K562 (cell line): Measurements from ENCODE around the gene DMWD. TPM values are rescaled to one million over a fixed set of nuclear protein-coding genes. Genes with fewer than 3 reads are reported as not detected.
A peak's percentile ranks its signal among the peaks of the same experiment; 100 is the strongest.

Experiments used
- BCOR ChIP-seq: fragments of 450-650 bp; IDR thresholded peaks from 2 replicates; pipeline ENCODE4 v1.6.1; 2016
- CEBPZ ChIP-seq: fragments of 150-350 bp; IDR thresholded peaks from 2 replicates; pipeline ENCODE4 v1.6.1; 2014; ENCODE audit warnings: low read depth, mild to moderate bottlenecking, low read length, borderline replicate concordance
- CREBBP ChIP-seq: IDR thresholded peaks from one replicate; pipeline ENCODE4 v1.6.1; 2012; ENCODE audit warnings: low read depth, mild to moderate bottlenecking, control low read depth, inconsistent platforms, low read length
- HINFP ChIP-seq: fragments of 450-650 bp; conservative IDR thresholded peaks from 2 replicates; pipeline ENCODE4 v1.6.1; 2016; ENCODE audit warnings: missing genetic modification characterization, low read depth, mild to moderate bottlenecking, control low read depth, missing compliant biosample characterization
- HIVEP1 ChIP-seq: fragments of 250-450 bp; sonication (Bioruptor Pico); IDR thresholded peaks from 2 replicates; pipeline ENCODE4 v1.4.0; 2020; ENCODE audit warnings: mild to moderate bottlenecking
- HMBOX1 ChIP-seq: sonication (generic); IDR thresholded peaks from 2 replicates; pipeline ENCODE4 v1.6.1; 2016
- KDM5B ChIP-seq: fragments of 200-600 bp; sonication (generic); IDR thresholded peaks from 2 replicates; pipeline ENCODE4 v1.6.1; 2012; ENCODE audit warnings: low read depth, mild to moderate bottlenecking, moderate library complexity, low read length, control low read depth, inconsistent platforms; ENCODE audit not compliant: insufficient replicate concordance
- MAZ ChIP-seq, 2 experiments: fragments of 450-650 bp in 1 of 2; sonication (generic) in 1 of 2; formaldehyde crosslinking; IDR thresholded peaks in 1 of 2; conservative IDR thresholded peaks in 1 of 2; 2 replicates each; pipeline versions ENCODE4 v1.4.0 to v1.5.0; 2020; ENCODE audit warnings: mild to moderate bottlenecking in 1 of 2, missing genetic modification reagents in 1 of 2
- MLLT1 ChIP-seq, 2 experiments: fragments of 450-650 bp; IDR thresholded peaks; 2 replicates each; pipeline ENCODE4 v1.6.1; 2016
- NKRF ChIP-seq: fragments of 450-650 bp; IDR thresholded peaks from 2 replicates; pipeline ENCODE4 v1.6.1; 2016; ENCODE audit warnings: borderline replicate concordance
- RCOR1 ChIP-seq, 2 experiments: IDR thresholded peaks; 2 replicates each; pipeline ENCODE4 v1.6.1; 2012; ENCODE audit warnings: low read depth in 2 of 2, low read length in 2 of 2, borderline replicate concordance in 1 of 2, improper control_type of control experiment in 1 of 2
- SMARCE1 ChIP-seq: fragments of 450-650 bp; IDR thresholded peaks from 2 replicates; pipeline ENCODE4 v1.7.1; 2016; ENCODE audit warnings: mild to moderate bottlenecking
- SNIP1 ChIP-seq: fragments of 450-650 bp; IDR thresholded peaks from 2 replicates; pipeline ENCODE4 v1.7.1; 2017; ENCODE audit warnings: low read depth, mild to moderate bottlenecking
- TEAD1 ChIP-seq, 2 experiments: fragments of 450-650 bp in 1 of 2; sonication (generic) in 1 of 2; formaldehyde crosslinking; IDR thresholded peaks; 2 replicates each; pipeline versions ENCODE4 v1.4.0 to v1.8.0; 2020 to 2022; ENCODE audit warnings: mild to moderate bottlenecking in 2 of 2, missing genetic modification reagents in 1 of 2
- ZNF444 ChIP-seq: fragments of 250-450 bp; sonication (Bioruptor Pico); IDR thresholded peaks from 2 replicates; pipeline ENCODE4 v1.4.0; 2020; ENCODE audit warnings: mild to moderate bottlenecking, moderate library complexity
- ZNF699 ChIP-seq: fragments of 250-450 bp; sonication (Bioruptor Pico); IDR thresholded peaks from 2 replicates; pipeline ENCODE4 v1.8.0; 2021; ENCODE audit warnings: mild to moderate bottlenecking, moderate library complexity; ENCODE audit not compliant: insufficient replicate concordance
- ZNF780A ChIP-seq: fragments of 250-450 bp; sonication (Bioruptor Pico); IDR thresholded peaks from 2 replicates; pipeline ENCODE4 v1.5.0; 2021; ENCODE audit warnings: mild to moderate bottlenecking
- polyA plus RNA-seq, 8 experiments: library from polyadenylated mRNA; depleted of rRNA in 4 of 8; stranded (reverse) in 5 of 8; unstranded in 3 of 8; fragments of >200 nt; fragmentation: Nextera tagmentation in 2 of 8; fragmentation: Illumina TruSeq in 1 of 8; extraction: Ambion mirVana in 2 of 8; extraction: Trizol in 1 of 8; gene quantifications; 2 replicates each; pipeline versions ENCODE4 v1.2.1 to v1.2.3, GENCODE V29; 2011 to 2014; ENCODE audit warnings: inconsistent platforms in 1 of 8, missing spikeins in 1 of 8
- total RNA-seq, 7 experiments: library from RNA; depleted of rRNA in 6 of 7; stranded (reverse); fragments of >200 nt in 6 of 7; fragmentation: Illumina TruSeq in 2 of 7; extraction: Trizol in 2 of 7; gene quantifications; 2 replicates each; pipeline versions ENCODE4 v1.2.1 to v1.2.3, GENCODE V29; 2011 to 2021; ENCODE audit warnings: low replicate concordance in 1 of 7

Gene DMWD
- total and polyA plus RNA-seq, 9 of the 15 experiments (the other 6 are each of a cell fraction or from before 2014, with no cell fraction given): 4.7 to 54.6 (median 19.0) TPM

GRCh38 chr19:45780448-45781213, 12.0 kb downstream of the DMWD start (continued):
- TF ChIP-seq KDM5B (no peak), MLLT1 (IDR thresholded peaks at IDR 0.05) (0 out of 4 replicates have a peak, but pooled peaks of 1 of the 2 experiments have one; percentile 20), HMBOX1 (no peak), TEAD1 (CRISPR knock-in tag; IDR thresholded peaks at IDR 0.05) (no peak), SMARCE1 (peak; percentile 33; the same call in 1 of the 2 replicates), HINFP (tag) (no peak), ZNF699 (CRISPR knock-in tag) (no peak), RCOR1 (IDR thresholded peaks at IDR 0.05; ENCODE audit: borderline replicate concordance in 1 of 2, low read depth in 2 of 2, low read length in 2 of 2) (peak in 1 of 2 experiments; percentile 6; a peak in 1 of 4 replicates), ZNF444 (CRISPR knock-in tag) (0 out of 2 replicates have a peak, but pooled peaks have one; percentile 18), CREBBP (no peak), SNIP1 (peak; percentile 72), BCOR (peak; percentile 95), MAZ (CRISPR knock-in tag; conservative IDR thresholded peaks at IDR 0.05 in 1 of 2, IDR thresholded peaks at IDR 0.05 in 1 of 2) (peak; percentile 30 to 34; a peak in 1 of 4 replicates), CEBPZ (no peak), HIVEP1 (no peak), NKRF (no peak), ZNF780A (CRISPR knock-in tag) (no peak)
